IPS DF 6.9 (cell line): Measurements from ENCODE around the gene TMEM88.

Experiments used
- DNase-seq: peaks from one replicate; pipeline ENCODE4 v3.0.0-alpha.2; 2013; ENCODE audit warnings: low read depth, low spot score
- H3K27ac ChIP-seq: one replicate; pipeline ENCODE4 v1.5.1; 2013; ENCODE audit warnings: low read length, control low read depth
- H3K27me3 ChIP-seq: 2 replicates; pipeline ENCODE4 v1.6.1; 2013; ENCODE audit warnings: mild to moderate bottlenecking, low read length; ENCODE audit not compliant: control insufficient read depth, insufficient read depth
- H3K36me3 ChIP-seq: 2 replicates; pipeline ENCODE4 v1.6.1; 2013; ENCODE audit warnings: low read length; ENCODE audit not compliant: control insufficient read depth, insufficient read depth
- H3K4me1 ChIP-seq: 2 replicates; pipeline ENCODE4 v1.6.1; 2013; ENCODE audit warnings: low read length; ENCODE audit not compliant: control insufficient read depth, insufficient read depth
- H3K4me3 ChIP-seq: 2 replicates; pipeline ENCODE4 v1.5.1; 2013; ENCODE audit warnings: mild to moderate bottlenecking, low read length
- H3K9me3 ChIP-seq: 2 replicates; pipeline ENCODE4 v1.6.1; 2013; ENCODE audit warnings: low read length, inconsistent platforms; ENCODE audit not compliant: control insufficient read depth, insufficient read depth
- WGBS: extraction: QIAGEN DNeasy Blood & Tissue Kit; methylation state at CpG from one replicate; pipeline ENCODE4 v1.1.7; 2013; ENCODE audit warnings: mixed read lengths, missing lambda C conversion rate; ENCODE audit not compliant: insufficient read length, insufficient coverage; 5-methylcytosine and 5-hydroxymethylcytosine counted together

TMEM88 gene

GRCh38 chr17:7839190-7839875, 15.5 kb upstream of the TMEM88 start:
- H3K27me3 ChIP-seq: peaks cover 25% of the 10 kb centered on the region
- no peaks in the 10 kb centered on the region for H3K9me3 ChIP-seq
- no peak overlapping the region for H3K4me3 ChIP-seq
- H3K4me1 ChIP-seq: no peaks in the 10 kb centered on the region; the same call in 1 of the 2 replicates
- no CpG with 5 or more reads among the region's 6 CpGs for WGBS
- H3K36me3 ChIP-seq: no peaks in the 10 kb centered on the region
- no peak overlapping the region for H3K27ac ChIP-seq
- no peak for DNase-seq

GRCh38 chr17:7839876-7840261, 15.0 kb upstream of the TMEM88 start:
- Histone ChIP-seq H3K27me3 (peaks cover 25% of the 10 kb centered on the region), H3K4me3 (no peak overlapping the region), H3K27ac (no peak overlapping the region), H3K9me3 (no peaks in the 10 kb centered on the region), H3K36me3 (no peaks in the 10 kb centered on the region), H3K4me1 (no peaks in the 10 kb centered on the region; the same call in 1 of the 2 replicates)
- DNase-seq: no peak
- WGBS: no CpG with 5 or more reads among the region's 2 CpGs

- DNase-seq: no peak
- H3K4me1 ChIP-seq: no peaks in the 10 kb centered on the region; the same call in 1 of the 2 replicates
- no peak overlapping the region for H3K27ac ChIP-seq
- no CpG with 5 or more reads among the region's 1 CpG for WGBS
- H3K9me3 ChIP-seq: no peaks in the 10 kb centered on the region
- no peak overlapping the region for H3K4me3 ChIP-seq
- H3K27me3 ChIP-seq: peaks cover 25% of the 10 kb centered on the region
- H3K36me3 ChIP-seq: no peaks in the 10 kb centered on the region
Measured at GRCh38 chr17:7840441-7840840, 14.4 kb upstream of the TMEM88 start.

- DNase-seq: no peak
- Histone ChIP-seq H3K4me3 (no peak overlapping the region), H3K27me3 (peaks cover 25% of the 10 kb centered on the region), H3K36me3 (no peaks in the 10 kb centered on the region), H3K4me1 (no peaks in the 10 kb centered on the region; the same call in 1 of the 2 replicates), H3K27ac (no peak overlapping the region), H3K9me3 (no peaks in the 10 kb centered on the region)
- WGBS: no CpG with 5 or more reads among the region's 1 CpG
Measured at GRCh38 chr17:7840875-7841274, 14.0 kb upstream of the TMEM88 start.

GRCh38 chr17:7841396-7841914, 13.4 kb upstream of the TMEM88 start:
- H3K27ac ChIP-seq: no peak overlapping the region
- peak overlapping the region; percentile 48; the same call in 1 of the 2 replicates for H3K4me3 ChIP-seq
- DNase-seq: no peak
- H3K4me1 ChIP-seq: no peaks in the 10 kb centered on the region; the same call in 1 of the 2 replicates
- no CpG with 5 or more reads among the region's 34 CpGs for WGBS
- peaks cover 25% of the 10 kb centered on the region for H3K27me3 ChIP-seq
- no peaks in the 10 kb centered on the region for H3K36me3 ChIP-seq
- no peaks in the 10 kb centered on the region for H3K9me3 ChIP-seq

- peaks cover 25% of the 10 kb centered on the region for H3K27me3 ChIP-seq
- H3K27ac ChIP-seq: no peak overlapping the region
- no peaks in the 10 kb centered on the region; the same call in 1 of the 2 replicates for H3K4me1 ChIP-seq
- H3K4me3 ChIP-seq: peak overlapping the region; percentile 74; the same call in 1 of the 2 replicates
- no peak for DNase-seq
- H3K9me3 ChIP-seq: no peaks in the 10 kb centered on the region
- no peaks in the 10 kb centered on the region for H3K36me3 ChIP-seq
- WGBS: no CpG with 5 or more reads among the region's 46 CpGs
Measured at GRCh38 chr17:7841915-7842379, 12.9 kb upstream of the TMEM88 start.

GRCh38 chr17:7842380-7843256, 12.2 kb upstream of the TMEM88 start:
- Histone ChIP-seq H3K27me3 (peaks cover 25% of the 10 kb centered on the region), H3K4me1 (no peaks in the 10 kb centered on the region; the same call in 1 of the 2 replicates), H3K27ac (no peak overlapping the region), H3K4me3 (peak overlapping the region; percentile 74; the same call in 1 of the 2 replicates), H3K36me3 (no peaks in the 10 kb centered on the region), H3K9me3 (no peaks in the 10 kb centered on the region)
- WGBS: no CpG with 5 or more reads among the region's 47 CpGs
- DNase-seq: no peak

GRCh38 chr17:7843257-7843535, 11.7 kb upstream of the TMEM88 start:
- no peaks in the 10 kb centered on the region for H3K36me3 ChIP-seq
- no peak for DNase-seq
- H3K4me3 ChIP-seq: peak overlapping the region; percentile 74; the same call in 1 of the 2 replicates
- no peaks in the 10 kb centered on the region for H3K9me3 ChIP-seq
- H3K27ac ChIP-seq: no peak overlapping the region
- no peaks in the 10 kb centered on the region; the same call in 1 of the 2 replicates for H3K4me1 ChIP-seq
- H3K27me3 ChIP-seq: peaks cover 25% of the 10 kb centered on the region
- WGBS: no CpG with 5 or more reads among the region's 17 CpGs

- no peaks in the 10 kb centered on the region; the same call in 1 of the 2 replicates for H3K4me1 ChIP-seq
- H3K27me3 ChIP-seq: peaks cover 25% of the 10 kb centered on the region
- peak overlapping the region; percentile 74; the same call in 1 of the 2 replicates for H3K4me3 ChIP-seq
- no peak overlapping the region for H3K27ac ChIP-seq
- WGBS: no CpG with 5 or more reads among the region's 61 CpGs
- no peaks in the 10 kb centered on the region for H3K9me3 ChIP-seq
- H3K36me3 ChIP-seq: no peaks in the 10 kb centered on the region
- no peak for DNase-seq
Measured at GRCh38 chr17:7843536-7844291, 11.2 kb upstream of the TMEM88 start.
